HEK293T (cell line): ENCODE data around the gene MARK4.

Experiments
- ARNT ChIP-seq: fragments of 450-650 bp; IDR thresholded peaks from 2 replicates; pipeline ENCODE4 v1.6.1; 2017; ENCODE audit warnings: mild to moderate bottlenecking
- CTBP1 ChIP-seq: fragments of 450-650 bp; IDR thresholded peaks from 2 replicates; pipeline ENCODE4 v1.6.1; 2016; ENCODE audit warnings: borderline replicate concordance
- ELF4 ChIP-seq: fragments of 450-650 bp; IDR thresholded peaks from 2 replicates; pipeline ENCODE4 v1.6.1; 2017; ENCODE audit warnings: antibody characterized with exemption
- FOXA1 ChIP-seq: fragments of 450-650 bp; IDR thresholded peaks from 2 replicates; pipeline ENCODE4 v1.6.1; 2016; ENCODE audit warnings: mild to moderate bottlenecking
- FOXK2 ChIP-seq: fragments of 450-650 bp; IDR thresholded peaks from 2 replicates; pipeline ENCODE4 v1.6.1; 2016; ENCODE audit warnings: mild to moderate bottlenecking
- FOXM1 ChIP-seq: fragments of 450-650 bp; IDR thresholded peaks from 2 replicates; pipeline ENCODE4 v1.6.1; 2017; ENCODE audit warnings: mild to moderate bottlenecking, borderline replicate concordance
- L3MBTL2 ChIP-seq: fragments of 450-650 bp; conservative IDR thresholded peaks from 2 replicates; pipeline ENCODE4 v1.6.1; 2016; ENCODE audit warnings: mild to moderate bottlenecking
- LEF1 ChIP-seq: fragments of 450-650 bp; IDR thresholded peaks from 2 replicates; pipeline ENCODE4 v1.6.1; 2017; ENCODE audit warnings: mild to moderate bottlenecking, borderline replicate concordance
- SP1 ChIP-seq: fragments of 450-650 bp; IDR thresholded peaks from 2 replicates; pipeline ENCODE4 v1.6.1; 2017
- SUZ12 ChIP-seq: fragments of 450-650 bp; IDR thresholded peaks from 2 replicates; pipeline ENCODE4 v1.6.1; 2016; ENCODE audit warnings: mild to moderate bottlenecking
- TARDBP ChIP-seq: fragments of 450-650 bp; IDR thresholded peaks from 2 replicates; pipeline ENCODE4 v1.6.1; 2016

DNA sequence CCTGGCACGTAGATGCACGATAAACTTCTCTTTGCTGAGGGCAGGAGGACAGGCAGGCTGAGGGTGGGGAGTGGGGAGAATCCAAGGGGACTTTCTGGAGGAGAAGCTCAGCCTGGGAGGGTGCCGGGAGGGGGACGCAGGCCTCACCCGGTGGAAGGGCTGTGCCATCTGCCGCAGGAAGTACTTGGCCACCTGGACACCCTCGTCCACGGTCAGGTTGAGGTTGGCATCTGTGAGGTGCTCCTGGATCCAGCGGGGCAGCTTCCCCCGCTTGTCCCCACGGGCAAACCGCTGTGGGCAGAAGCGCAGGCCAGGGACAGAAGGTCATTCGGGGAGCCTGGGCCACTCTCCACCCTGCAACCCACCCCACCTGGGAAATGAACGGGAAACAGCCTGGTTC, 101.0 kb downstream of the MARK4 start:
- TF ChIP-seq FOXK2 (no peak), FOXA1 (no peak), LEF1 (no peak), FOXM1 (no peak), CTBP1 (no peak), ELF4 (no peak), TARDBP (no peak), SP1 (no peak), ARNT (no peak), SUZ12 (no peak), L3MBTL2 (no peak)
